ENCODE data around the gene LMTK3. TPM values are rescaled to one million over a fixed set of nuclear protein-coding genes. Genes with fewer than 3 reads are reported as not detected.

Gene LMTK3
- total and polyA plus RNA-seq, 2 experiments from 2014 or later = 1.6 to 11.8 TPM

GRCh38 chr19:48480558-48481500, 30.8 kb downstream of the LMTK3 start (continued):
- no peak for TF ChIP-seq CTCF (conservative IDR thresholded peaks at IDR 0.05; ENCODE audit: low read depth in 2 of 2)
- no peak; the same call in 1 of the 2 replicates for TF ChIP-seq POLR2AphosphoS5 (IDR thresholded peaks at IDR 0.05; ENCODE audit: low read depth)
- TF ChIP-seq JUNB (IDR thresholded peaks at IDR 0.05; ENCODE audit: unreplicated experiment) = no peak
- no peak for TF ChIP-seq EZH2phosphoT487 (IDR thresholded peaks at IDR 0.05; ENCODE audit: unreplicated experiment)
- no peak for TF ChIP-seq ZNF331 (CRISPR knock-in tag; IDR thresholded peaks at IDR 0.05; ENCODE audit: low read depth)
- no peak for TF ChIP-seq NANOG (IDR thresholded peaks at IDR 0.05; ENCODE audit: borderline replicate concordance)
- TF ChIP-seq ZNF114 (CRISPR knock-in tag; IDR thresholded peaks at IDR 0.05) = no peak

- ATAC-seq (peak; percentile 65), DNase-seq (ENCODE audit: low spot score) (peak; percentile 91)
- Mint-ChIP-seq H3K9me3 (peaks cover 2% of the 10 kb centered on the region; the same call in 1 of the 3 replicates), H3K4me1 (peaks cover 24% of the 10 kb centered on the region), H3K27ac (no peak overlapping the region), H3K36me3 (ENCODE audit: low read depth) (peaks cover 35% of the 10 kb centered on the region), H3K4me3 (peak overlapping the region; percentile 83), H3K27me3 (ENCODE audit: insufficient read depth, low read depth, poor library complexity) (peaks cover 37% of the 10 kb centered on the region)
- Histone ChIP-seq H3K4me1 (ENCODE audit: insufficient read depth) (peaks cover 12% of the 10 kb centered on the region; the same call in 1 of the 2 replicates), H3K9me2 (ENCODE audit: insufficient read depth) (no peaks in the 10 kb centered on the region), H3K27ac (ENCODE audit: low read depth) (peak overlapping the region; percentile 69; the same call in 1 of the 2 replicates), H3K27me3 (ENCODE audit: insufficient read depth) (no peaks in the 10 kb centered on the region), H2AFZ (no peak overlapping the region), H3K79me2 (replicated peaks; ENCODE audit: insufficient read depth) (no peaks in the 10 kb centered on the region), H3F3A (replicated peaks; ENCODE audit: low read depth) (peaks cover 30% of the 10 kb centered on the region), H3K36me3 (ENCODE audit: insufficient read depth) (peaks cover 13% of the 10 kb centered on the region), H4K20me1 (replicated peaks; ENCODE audit: insufficient read depth) (peaks cover 4% of the 10 kb centered on the region; the same call in 1 of the 2 replicates), H3K4me2 (peak overlapping the region; percentile 84), H3K4me3 (peak overlapping the region; percentile 90)
- TF ChIP-seq ETS1 (IDR thresholded peaks at IDR 0.05) = peak; percentile 94
- no peak for TF ChIP-seq EZH2 (IDR thresholded peaks at IDR 0.05; ENCODE audit: low read depth, unreplicated experiment)
- TF ChIP-seq POLR2AphosphoS5 (IDR thresholded peaks at IDR 0.05; ENCODE audit: low read depth) = peak; percentile 69
These were observed 31.5 kb downstream of the LMTK3 start for GRCh38 chr19:48480183-48480557.

Measured in GM23338 (cell line).